H9 (cell line): ENCODE results near the gene ROBO1. TPM values are rescaled to one million over a fixed set of nuclear protein-coding genes. Genes with fewer than 3 reads are reported as not detected.

ENCODE experiments used
- DNase-seq: peaks from one replicate; pipeline ENCODE4 v3.0.0-alpha.2; 2017
- H2AFZ ChIP-seq: one replicate; pipeline ENCODE4 v1.6.1; 2013; ENCODE audit warnings: mild to moderate bottlenecking, low read length, control low read depth, moderate library complexity
- H2AK5ac ChIP-seq: 2 replicates; pipeline ENCODE4 v1.6.1; 2013; ENCODE audit warnings: low read length, control low read depth, mixed read lengths; ENCODE audit not compliant: insufficient read length
- H2BK120ac ChIP-seq: one replicate; pipeline ENCODE4 v1.6.1; 2013; ENCODE audit warnings: low read depth, mild to moderate bottlenecking, low read length, control low read depth, inconsistent platforms; ENCODE audit not compliant: poor library complexity, severe bottlenecking
- H2BK12ac ChIP-seq: 2 replicates; pipeline ENCODE4 v1.6.1; 2013; ENCODE audit warnings: low read length, control low read depth, mixed read lengths, low read depth; ENCODE audit not compliant: insufficient read length
- H2BK15ac ChIP-seq: 2 replicates; pipeline ENCODE4 v1.6.1; 2013; ENCODE audit warnings: low read depth, low read length, control low read depth
- H2BK20ac ChIP-seq: one replicate; pipeline ENCODE4 v1.6.1; 2013; ENCODE audit warnings: low read depth, mild to moderate bottlenecking, low read length, control low read depth, inconsistent platforms; ENCODE audit not compliant: poor library complexity, severe bottlenecking
- H2BK5ac ChIP-seq: 2 replicates; pipeline ENCODE4 v1.6.1; 2013; ENCODE audit warnings: low read length, control low read depth, mixed read lengths; ENCODE audit not compliant: insufficient read length
- H3K14ac ChIP-seq: 2 replicates; pipeline ENCODE4 v1.6.1; 2013; ENCODE audit warnings: low read length, control low read depth; ENCODE audit not compliant: insufficient read depth
- H3K18ac ChIP-seq: 2 replicates; pipeline ENCODE4 v1.6.1; 2013; ENCODE audit warnings: low read depth, mild to moderate bottlenecking, mixed read lengths, low read length, control low read depth; ENCODE audit not compliant: insufficient read length
- H3K23ac ChIP-seq: 2 replicates; pipeline ENCODE4 v1.6.1; 2013; ENCODE audit warnings: low read length, control low read depth, mixed read lengths, low read depth; ENCODE audit not compliant: insufficient read length
- H3K23me2 ChIP-seq: 2 replicates; pipeline ENCODE4 v1.6.1; 2013; ENCODE audit warnings: low read depth, mild to moderate bottlenecking, mixed read lengths, low read length, control low read depth; ENCODE audit not compliant: insufficient read length, poor library complexity, severe bottlenecking
- H3K27ac ChIP-seq: 2 replicates; pipeline ENCODE4 v1.5.1; 2013; ENCODE audit warnings: low read length, control low read depth, mixed read lengths, low read depth; ENCODE audit not compliant: insufficient read length
- H3K27me3 ChIP-seq: 2 replicates; pipeline ENCODE4 v1.6.1; 2013; ENCODE audit warnings: low read length, control low read depth, inconsistent platforms; ENCODE audit not compliant: insufficient read depth
- H3K4ac ChIP-seq: 2 replicates; pipeline ENCODE4 v1.6.1; 2013; ENCODE audit warnings: low read depth, mild to moderate bottlenecking, control low read depth, inconsistent platforms, low read length, moderate library complexity
- H3K4me1 ChIP-seq: 2 replicates; pipeline ENCODE4 v1.6.1; 2013; ENCODE audit warnings: low read length, control low read depth, inconsistent platforms; ENCODE audit not compliant: insufficient read depth
- H3K4me2 ChIP-seq: 2 replicates; pipeline ENCODE4 v1.6.1; 2013; ENCODE audit warnings: low read length, control low read depth, mixed read lengths; ENCODE audit not compliant: insufficient read length, insufficient read depth
- H3K56ac ChIP-seq: 2 replicates; pipeline ENCODE4 v1.6.1; 2013; ENCODE audit warnings: low read depth, mild to moderate bottlenecking, mixed read lengths, low read length, control low read depth; ENCODE audit not compliant: insufficient read length
- H3K79me1 ChIP-seq: 2 replicates; pipeline ENCODE4 v1.6.1; 2013; ENCODE audit warnings: low read depth, mild to moderate bottlenecking, moderate library complexity, low read length, control low read depth, inconsistent platforms; ENCODE audit not compliant: insufficient read depth, poor library complexity, severe bottlenecking
- H3K79me2 ChIP-seq: 2 replicates; pipeline ENCODE4 v1.6.1; 2013; ENCODE audit warnings: low read length, control low read depth, inconsistent platforms; ENCODE audit not compliant: insufficient read depth
- H3K9ac ChIP-seq: 2 replicates; pipeline ENCODE4 v1.6.1; 2013; ENCODE audit warnings: low read length, control low read depth, mixed read lengths; ENCODE audit not compliant: insufficient read length; ENCODE audit errors: extremely low read depth
- H3K9me3 ChIP-seq: one replicate; pipeline ENCODE4 v1.6.1; 2013; ENCODE audit warnings: low read depth, low read length, inconsistent platforms; ENCODE audit not compliant: control insufficient read depth
- H3T11ph ChIP-seq: one replicate; pipeline ENCODE4 v1.6.1; 2013; ENCODE audit warnings: mild to moderate bottlenecking, low read length, control low read depth, inconsistent platforms
- H4K20me1 ChIP-seq: one replicate; pipeline ENCODE4 v1.6.1; 2013; ENCODE audit not compliant: control insufficient read depth, insufficient read length, insufficient read depth
- H4K5ac ChIP-seq: 2 replicates; pipeline ENCODE4 v1.6.1; 2013; ENCODE audit warnings: low read depth, mild to moderate bottlenecking, mixed read lengths, low read length, control low read depth; ENCODE audit not compliant: insufficient read length
- H4K8ac ChIP-seq: replicated peaks from 2 replicates; pipeline ENCODE4 v1.6.1; 2013; ENCODE audit warnings: low read length, control low read depth, mixed read lengths, low read depth; ENCODE audit not compliant: insufficient read length
- H4K91ac ChIP-seq: 2 replicates; pipeline ENCODE4 v1.6.1; 2013; ENCODE audit warnings: low read depth, mild to moderate bottlenecking, moderate library complexity, mixed read lengths, low read length, control low read depth; ENCODE audit not compliant: insufficient read length
- H3K27ac Mint-ChIP-seq, 3 experiments: 2 replicates in 2 of 3; 3 replicates in 1 of 3; pipeline ENCODE4 v1.8.0; 2020 to 2021; ENCODE audit warnings: mixed read lengths in 3 of 3, mild to moderate bottlenecking in 1 of 3, moderate library complexity in 1 of 3
- H3K27me3 Mint-ChIP-seq: 2 replicates; pipeline ENCODE4 v1.8.0; 2021; ENCODE audit warnings: low read depth, mild to moderate bottlenecking, moderate library complexity, mixed read lengths
- H3K36me3 Mint-ChIP-seq, 3 experiments: 2 replicates in 2 of 3; 3 replicates in 1 of 3; pipeline ENCODE4 v1.8.0; 2020 to 2021; ENCODE audit warnings: low read depth in 3 of 3, mixed read lengths in 3 of 3; ENCODE audit not compliant: insufficient read depth in 1 of 3
- H3K4me1 Mint-ChIP-seq, 2 experiments: 2 replicates each; pipeline ENCODE4 v1.8.0; 2020; ENCODE audit warnings: mixed read lengths in 2 of 2
- H3K4me3 Mint-ChIP-seq, 2 experiments: 2 replicates in 1 of 2; 3 replicates in 1 of 2; pipeline ENCODE4 v1.8.0; 2020 to 2021; ENCODE audit warnings: mild to moderate bottlenecking in 2 of 2, mixed read lengths in 2 of 2, moderate library complexity in 1 of 2
- H3K9me3 Mint-ChIP-seq, 2 experiments: 2 replicates in 1 of 2; 3 replicates in 1 of 2; pipeline ENCODE4 v1.8.0; 2020; ENCODE audit warnings: mild to moderate bottlenecking in 2 of 2, mixed read lengths in 2 of 2, moderate library complexity in 1 of 2
- CTCF ChIP-seq: fragments of 200-600 bp; sonication (generic); conservative IDR thresholded peaks from 3 replicates; pipeline ENCODE4 v1.8.0; 2021; ENCODE audit warnings: antibody characterized with exemption, mild to moderate bottlenecking
- WGBS: extraction: QIAGEN DNeasy Blood & Tissue Kit; methylation state at CpG from one replicate; pipeline ENCODE4 v1.1.7; 2013; ENCODE audit warnings: missing lambda C conversion rate, low lambda C conversion rate, mixed read lengths; ENCODE audit not compliant: insufficient read length; ENCODE audit errors: extremely low coverage; 5-methylcytosine and 5-hydroxymethylcytosine counted together
- total RNA-seq: library from RNA; stranded (reverse); gene quantifications from 2 replicates; pipeline ENCODE4 v1.2.1, GENCODE V29; 2021

Gene ROBO1
- total RNA-seq, 1 experiment from 2014 or later: 62.7 TPM

- Histone ChIP-seq H2BK15ac (no peak overlapping the region), H4K91ac (no peak overlapping the region), H4K5ac (no peak overlapping the region), H4K20me1 (no peaks in the 10 kb centered on the region), H3K9me3 (no peaks in the 10 kb centered on the region), H3K27ac (no peak overlapping the region), H3K9ac (no peak overlapping the region), H3K79me1 (no peaks in the 10 kb centered on the region), H3K14ac (no peak overlapping the region), H3K23me2 (no peaks in the 10 kb centered on the region), H3K4me1 (no peaks in the 10 kb centered on the region), H3K27me3 (no peaks in the 10 kb centered on the region), H2BK120ac (no peak overlapping the region), H3K79me2 (no peaks in the 10 kb centered on the region), H3K23ac (no peak overlapping the region), H4K8ac (no peak overlapping the region), H2BK12ac (no peak overlapping the region), H3T11ph (no peak overlapping the region), H3K56ac (no peak overlapping the region), H2BK20ac (no peak overlapping the region), H2BK5ac (no peak overlapping the region), H2AK5ac (no peak overlapping the region), H3K4ac (no peak overlapping the region), H2AFZ (no peak overlapping the region), H3K18ac (no peak overlapping the region), H3K4me2 (no peak overlapping the region)
- TF ChIP-seq CTCF: no peak
- no peaks in the 10 kb centered on the region for H3K36me3 Mint-ChIP-seq
- no peak overlapping the region for H3K27ac Mint-ChIP-seq
- DNase-seq: no peak
- no peaks in the 10 kb centered on the region; a peak in 1 of 5 replicates for H3K9me3 Mint-ChIP-seq
- WGBS: no CpG with 5 or more reads among the region's 1 CpG
- H3K4me1 Mint-ChIP-seq: peaks cover 0 to 5% of the 10 kb centered on the region in 2 experiments; a peak in 1 of 4 replicates
- no peak overlapping the region for H3K4me3 Mint-ChIP-seq
- no peaks in the 10 kb centered on the region for H3K27me3 Mint-ChIP-seq
These were observed 287.1 kb downstream of the ROBO1 start for GRCh38 chr3:79480746-79481145.
